ENCODE data around the gene HSD3B7. TPM values are rescaled to one million over a fixed set of nuclear protein-coding genes. Genes with fewer than 3 reads are reported as not detected.

HSD3B7 gene
- total RNA-seq, 4 donors from 2014 or later: 38.8 to 59.1 (median 52.2) TPM

DNA sequence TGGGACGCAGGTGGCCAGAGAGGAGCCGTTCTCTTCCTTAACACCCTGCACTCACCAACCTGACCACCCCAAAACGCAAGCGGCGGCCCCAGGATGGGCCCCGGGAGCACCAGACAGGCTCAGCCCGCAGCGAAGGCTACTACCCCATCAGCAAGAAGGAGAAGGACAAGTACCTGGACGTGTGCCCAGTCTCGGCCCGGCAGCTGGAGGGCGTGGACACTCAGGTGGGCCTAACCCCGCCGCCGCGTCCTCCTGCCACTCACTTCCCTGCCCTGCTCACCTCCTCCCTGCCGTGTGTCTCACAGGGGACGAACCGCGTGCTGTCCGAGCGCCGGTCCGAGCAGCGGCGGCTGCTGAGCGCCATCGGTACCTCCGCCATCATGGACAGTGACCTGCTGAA is 4.6 kb upstream of the HSD3B7 start:
- no peaks in the 10 kb centered on the region for H3K27me3 ChIP-seq
- TF ChIP-seq POLR2A (IDR thresholded peaks at IDR 0.05): no peak
- TF ChIP-seq, protein P1, sequence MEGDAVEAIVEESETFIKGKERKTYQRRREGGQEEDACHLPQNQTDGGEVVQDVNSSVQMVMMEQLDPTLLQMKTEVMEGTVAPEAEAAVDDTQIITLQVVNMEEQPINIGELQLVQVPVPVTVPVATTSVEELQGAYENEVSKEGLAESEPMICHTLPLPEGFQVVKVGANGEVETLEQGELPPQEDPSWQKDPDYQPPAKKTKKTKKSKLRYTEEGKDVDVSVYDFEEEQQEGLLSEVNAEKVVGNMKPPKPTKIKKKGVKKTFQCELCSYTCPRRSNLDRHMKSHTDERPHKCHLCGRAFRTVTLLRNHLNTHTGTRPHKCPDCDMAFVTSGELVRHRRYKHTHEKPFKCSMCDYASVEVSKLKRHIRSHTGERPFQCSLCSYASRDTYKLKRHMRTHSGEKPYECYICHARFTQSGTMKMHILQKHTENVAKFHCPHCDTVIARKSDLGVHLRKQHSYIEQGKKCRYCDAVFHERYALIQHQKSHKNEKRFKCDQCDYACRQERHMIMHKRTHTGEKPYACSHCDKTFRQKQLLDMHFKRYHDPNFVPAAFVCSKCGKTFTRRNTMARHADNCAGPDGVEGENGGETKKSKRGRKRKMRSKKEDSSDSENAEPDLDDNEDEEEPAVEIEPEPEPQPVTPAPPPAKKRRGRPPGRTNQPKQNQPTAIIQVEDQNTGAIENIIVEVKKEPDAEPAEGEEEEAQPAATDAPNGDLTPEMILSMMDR (IDR thresholded peaks at IDR 0.05): no peak
- no peak overlapping the region for H3K27ac ChIP-seq
- peaks cover 0 to 6% (median 2%) of the 10 kb centered on the region in 4 donors for H3K4me1 ChIP-seq
- no peak overlapping the region for H3K4me3 ChIP-seq
- no peak for DNase-seq
- no peaks in the 10 kb centered on the region for H3K9me3 ChIP-seq
- peaks cover 0 to 71% (median 0%) of the 10 kb centered on the region in 3 donors for H3K36me3 ChIP-seq

DNA sequence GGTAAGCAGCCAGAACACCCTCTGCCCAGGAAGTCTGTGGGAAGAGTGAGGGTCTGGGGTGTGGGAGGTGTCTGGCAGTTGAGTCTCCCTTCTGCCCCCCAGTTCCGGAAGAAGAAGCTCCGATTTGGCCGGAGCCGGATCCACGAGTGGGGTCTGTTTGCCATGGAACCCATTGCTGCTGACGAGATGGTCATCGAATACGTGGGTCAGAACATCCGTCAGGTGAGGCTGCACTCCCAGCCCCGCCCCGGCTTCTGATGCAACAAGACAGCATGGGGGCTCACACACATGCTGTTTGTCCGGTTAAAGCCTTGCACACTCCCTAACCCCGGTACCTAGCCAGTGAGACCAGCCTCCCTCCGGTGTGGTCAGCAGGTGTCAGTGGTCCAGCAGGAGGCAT is 4.0 kb upstream of the HSD3B7 start:
- Histone ChIP-seq H3K4me1 (peaks cover 0 to 8% (median 3%) of the 10 kb centered on the region in 4 donors), H3K9me3 (no peaks in the 10 kb centered on the region), H3K4me3 (no peak overlapping the region), H3K27me3 (no peaks in the 10 kb centered on the region), H3K27ac (no peak overlapping the region), H3K36me3 (peaks cover 0 to 66% (median 0%) of the 10 kb centered on the region in 3 donors)
- TF ChIP-seq POLR2A (IDR thresholded peaks at IDR 0.05): no peak
- TF ChIP-seq, protein P1 (IDR thresholded peaks at IDR 0.05): no peak
- DNase-seq: no peak

DNA sequence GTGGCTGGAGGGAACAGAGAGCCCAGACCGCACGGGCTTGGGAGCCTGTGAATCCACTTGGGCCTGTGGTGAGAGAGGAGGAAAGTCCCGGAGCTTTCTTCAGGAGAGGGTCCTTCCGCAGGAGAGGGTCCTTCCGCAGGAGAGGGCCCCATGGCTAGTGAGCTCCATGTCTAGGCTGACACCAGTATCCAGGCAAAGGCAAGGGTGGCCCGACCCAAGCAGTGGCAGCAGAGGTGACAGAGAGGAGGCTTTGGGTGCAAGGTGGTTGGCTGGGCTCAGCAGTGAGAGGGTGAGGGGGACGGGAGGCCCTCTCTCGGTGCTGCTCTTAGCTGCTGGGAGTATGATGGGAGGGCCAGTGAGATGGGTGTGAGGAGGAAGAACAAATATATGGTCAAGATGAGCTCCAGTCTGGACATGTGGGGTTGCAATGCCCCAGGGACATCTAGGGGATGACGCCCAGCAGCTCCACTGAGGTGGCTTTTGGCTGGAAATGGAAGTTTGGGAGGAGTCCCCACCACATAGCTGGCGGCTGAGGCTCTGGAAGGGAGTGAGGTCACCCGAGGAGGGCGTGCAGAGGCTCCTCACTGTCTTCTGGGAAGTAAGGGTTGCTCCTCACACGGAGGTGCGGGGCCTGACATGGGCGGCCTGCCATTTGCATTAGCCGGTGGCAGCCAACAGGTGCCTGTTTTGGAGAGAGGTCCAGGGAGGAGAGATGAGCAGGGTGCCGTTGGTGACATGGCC is 2.3 kb upstream of the HSD3B7 start:
- Histone ChIP-seq H3K27me3 (no peaks in the 10 kb centered on the region), H3K4me3 (no peak overlapping the region), H3K4me1 (peaks cover 0 to 12% (median 3%) of the 10 kb centered on the region in 4 donors), H3K36me3 (peaks cover 0 to 50% (median 0%) of the 10 kb centered on the region in 3 donors), H3K9me3 (no peaks in the 10 kb centered on the region), H3K27ac (no peak overlapping the region)
- no peak for DNase-seq
- no peak for TF ChIP-seq POLR2A (IDR thresholded peaks at IDR 0.05)
- TF ChIP-seq, protein P1 (IDR thresholded peaks at IDR 0.05): no peak

DNA sequence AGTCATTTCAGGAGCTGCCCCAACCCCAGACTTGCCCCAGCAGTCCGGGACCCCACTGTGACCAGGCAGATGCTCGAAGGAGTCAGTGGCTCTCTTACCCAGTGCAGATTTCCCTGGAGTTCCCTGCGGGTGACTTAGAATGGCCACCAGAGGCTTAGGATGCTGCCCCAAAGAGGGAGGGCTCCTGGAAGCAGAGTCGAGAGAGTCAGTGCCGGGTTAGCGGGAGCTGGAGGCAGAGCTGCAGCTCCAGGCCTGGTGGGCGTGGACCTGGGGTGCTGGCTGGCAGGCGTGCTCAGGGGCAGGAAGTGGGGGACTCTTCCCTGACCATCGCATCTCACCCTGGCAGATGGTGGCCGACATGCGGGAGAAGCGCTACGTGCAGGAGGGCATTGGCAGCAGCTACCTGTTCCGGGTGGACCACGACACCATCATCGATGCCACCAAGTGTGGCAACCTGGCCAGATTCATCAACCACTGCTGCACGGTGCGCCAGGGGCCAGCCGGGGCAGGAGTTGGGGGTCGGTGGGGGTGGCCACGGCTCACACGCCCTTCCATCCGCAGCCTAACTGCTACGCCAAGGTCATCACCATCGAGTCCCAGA is 1.6 kb upstream of the HSD3B7 start:
- Histone ChIP-seq H3K27ac (no peak overlapping the region), H3K4me1 (peaks cover 0 to 12% (median 3%) of the 10 kb centered on the region in 4 donors), H3K27me3 (no peaks in the 10 kb centered on the region), H3K4me3 (no peak overlapping the region), H3K36me3 (peaks cover 0 to 48% (median 0%) of the 10 kb centered on the region in 3 donors), H3K9me3 (no peaks in the 10 kb centered on the region)
- TF ChIP-seq, protein P1 (IDR thresholded peaks at IDR 0.05): no peak
- no peak for TF ChIP-seq POLR2A (IDR thresholded peaks at IDR 0.05)
- no peak for DNase-seq

DNA sequence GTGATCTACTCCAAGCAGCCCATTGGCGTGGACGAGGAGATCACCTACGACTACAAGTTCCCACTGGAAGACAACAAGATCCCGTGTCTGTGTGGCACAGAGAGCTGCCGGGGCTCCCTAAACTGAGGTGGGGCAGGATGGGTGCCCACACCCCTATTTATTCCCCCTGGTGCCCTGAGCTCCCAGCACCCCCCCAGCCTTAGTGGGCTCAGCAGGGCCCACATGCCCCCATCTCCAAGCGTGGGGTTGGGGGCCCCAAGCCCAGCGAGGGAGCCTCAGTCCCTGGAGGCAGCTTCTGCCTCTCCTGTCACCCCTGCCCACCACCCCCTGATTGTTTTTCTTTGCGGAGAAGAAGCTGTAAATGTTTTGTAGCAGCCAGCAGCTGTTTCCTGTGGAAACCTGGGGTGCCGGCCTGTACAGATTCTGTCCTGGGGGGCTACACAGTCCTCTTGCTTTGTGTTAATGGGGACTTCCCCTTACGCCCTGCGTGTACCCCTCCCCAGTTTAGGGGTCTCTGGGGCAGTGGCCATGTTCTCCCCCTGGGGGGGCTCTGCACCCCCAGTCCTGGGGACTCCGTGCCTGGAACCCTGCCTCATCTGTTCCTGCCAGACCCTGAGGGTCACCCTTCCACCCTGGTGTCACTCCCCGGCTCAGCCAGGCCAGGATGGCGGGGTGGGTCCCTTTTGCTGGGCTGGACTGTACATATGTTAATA is 953 bp upstream of the HSD3B7 start:
- no peak for DNase-seq
- H3K36me3 ChIP-seq: peaks cover 0 to 44% (median 0%) of the 10 kb centered on the region in 3 donors
- TF ChIP-seq, protein P1 (IDR thresholded peaks at IDR 0.05): no peak
- no peak for TF ChIP-seq POLR2A (IDR thresholded peaks at IDR 0.05)
- no peak overlapping the region for H3K27ac ChIP-seq
- H3K27me3 ChIP-seq: no peaks in the 10 kb centered on the region
- no peaks in the 10 kb centered on the region for H3K9me3 ChIP-seq
- peaks cover 0 to 12% (median 3%) of the 10 kb centered on the region in 4 donors for H3K4me1 ChIP-seq
- H3K4me3 ChIP-seq: no peak overlapping the region

Measured in Peyer's patch (tissue), 4 donors.